Tibial nerve (tissue), 4 donors: ENCODE data around the gene MIGA1.

Experiments used
- CTCF ChIP-seq, 5 experiments: fragments of 200-600 bp in 3 of 5; fragments of 450-650 bp in 2 of 5; sonication (generic) in 3 of 5; IDR thresholded peaks; one replicate each; pipeline ENCODE4 v1.5.1; 2016 to 2019; ENCODE audit warnings: antibody characterized with exemption in 5 of 5, mild to moderate bottlenecking in 3 of 5, moderate library complexity in 2 of 5
- EP300 ChIP-seq, 2 donors: sonication (generic); formaldehyde crosslinking; IDR thresholded peaks; one replicate each; pipeline ENCODE4 v1.6.1; 2017; ENCODE audit warnings: antibody characterized with exemption in 2 of 2, mild to moderate bottlenecking in 1 of 2
- POLR2A ChIP-seq, 2 donors: fragments of 450-650 bp; IDR thresholded peaks; one replicate each; pipeline ENCODE4 v1.6.1; 2017; ENCODE audit warnings: antibody characterized with exemption in 2 of 2, mild to moderate bottlenecking in 2 of 2, moderate library complexity in 2 of 2

- TF ChIP-seq POLR2A (IDR thresholded peaks at IDR 0.05) (peak; percentile 75 to 90), CTCF (IDR thresholded peaks at IDR 0.05) (no peak), EP300 (IDR thresholded peaks at IDR 0.05) (peak; percentile 17 to 93)
These were observed 20.1 kb upstream of the MIGA1 start, which contains the start of gene USP33 for GRCh38 chr1:77759071-77760028.
